GM12878 (cell line): Measurements from ENCODE around the gene RPL22. TPM values are rescaled to one million over a fixed set of nuclear protein-coding genes. Genes with fewer than 3 reads are reported as not detected.

Experiments
- ASH2L ChIP-seq: fragments of 300-600, 200-600 bp; sonication (generic); IDR thresholded peaks from 2 replicates; pipeline ENCODE4 v1.6.1; 2017; ENCODE audit warnings: low read depth, mild to moderate bottlenecking, borderline replicate concordance
- BCLAF1 ChIP-seq: fragments of 450-650 bp; IDR thresholded peaks from 2 replicates; pipeline ENCODE4 v1.6.1; 2017; ENCODE audit warnings: antibody characterized with exemption, mild to moderate bottlenecking, moderate library complexity
- CUX1 ChIP-seq: IDR thresholded peaks from 2 replicates; pipeline ENCODE4 v1.6.1; 2012; ENCODE audit warnings: improper control_type of control experiment, low read depth, low read length; ENCODE audit not compliant: insufficient replicate concordance
- IRF3 ChIP-seq: fragments of 450-650 bp; IDR thresholded peaks from 2 replicates; pipeline ENCODE4 v1.6.1; 2014; ENCODE audit warnings: mild to moderate bottlenecking
- IRF4 ChIP-seq: IDR thresholded peaks from 2 replicates; pipeline ENCODE4 v1.6.1; 2011; ENCODE audit warnings: low read depth, low read length
- JUND ChIP-seq: IDR thresholded peaks from 2 replicates; pipeline ENCODE4 v1.6.1; 2012; ENCODE audit warnings: low read depth, mild to moderate bottlenecking, low read length, improper control_type of control experiment, moderate library complexity
- NKRF ChIP-seq: fragments of 450-650 bp; conservative IDR thresholded peaks from 2 replicates; pipeline ENCODE4 v1.6.1; 2017; ENCODE audit warnings: mild to moderate bottlenecking, moderate library complexity
- SP1 ChIP-seq: IDR thresholded peaks from one replicate; pipeline ENCODE4 v1.6.1; 2011; ENCODE audit warnings: low read depth, low read length
- SREBF2 ChIP-seq: IDR thresholded peaks from 2 replicates; pipeline ENCODE4 v1.6.1; 2012; ENCODE audit warnings: mild to moderate bottlenecking, low read length
- TBL1XR1 ChIP-seq: IDR thresholded peaks from 2 replicates; pipeline ENCODE4 v1.6.1; 2012; ENCODE audit warnings: low read depth, low read length, improper control_type of control experiment
- ZNF592 ChIP-seq: fragments of 450-650 bp; IDR thresholded peaks from 2 replicates; pipeline ENCODE4 v1.6.1; 2017; ENCODE audit warnings: mild to moderate bottlenecking, moderate library complexity
- polyA plus RNA-seq, 11 experiments: library from polyadenylated mRNA; depleted of rRNA in 4 of 11; unstranded in 6 of 11; stranded (reverse) in 5 of 11; fragments of >200 nt; fragmentation: Nextera tagmentation in 4 of 11; fragmentation: Illumina TruSeq in 1 of 11; extraction: Ambion mirVana in 4 of 11; extraction: Trizol in 1 of 11; gene quantifications; 1 replicate in 1 of 11; 2 replicates in 10 of 11; pipeline versions ENCODE4 v1.2.1 to v1.2.3, GENCODE V29; 2011 to 2016; ENCODE audit warnings: inconsistent platforms in 2 of 11, missing spikeins in 2 of 11, low read depth in 1 of 11
- total RNA-seq, 4 experiments: library from RNA; depleted of rRNA in 3 of 4; stranded (reverse); fragments of >200 nt in 3 of 4; fragmentation: Illumina TruSeq in 1 of 4; extraction: Trizol in 1 of 4; gene quantifications; 2 replicates each; pipeline versions ENCODE4 v1.2.1 to v1.2.3, GENCODE V29; 2013 to 2021
- TF ChIP-seq, protein P1 (sequence below): fragments of 450-650 bp; IDR thresholded peaks from 2 replicates; pipeline ENCODE4 v1.6.1; 2016; ENCODE audit warnings: mild to moderate bottlenecking

Gene RPL22
- total and polyA plus RNA-seq, 10 of the 15 experiments (the other 5 are each of a cell fraction or from before 2014, with no cell fraction given) = 191 to 560 (median 430) TPM

GRCh38 chr1:6205849-6206519 is 6.6 kb upstream of the RPL22 start, which contains the start of gene RNF207 (continued):
- TF ChIP-seq, protein P1, sequence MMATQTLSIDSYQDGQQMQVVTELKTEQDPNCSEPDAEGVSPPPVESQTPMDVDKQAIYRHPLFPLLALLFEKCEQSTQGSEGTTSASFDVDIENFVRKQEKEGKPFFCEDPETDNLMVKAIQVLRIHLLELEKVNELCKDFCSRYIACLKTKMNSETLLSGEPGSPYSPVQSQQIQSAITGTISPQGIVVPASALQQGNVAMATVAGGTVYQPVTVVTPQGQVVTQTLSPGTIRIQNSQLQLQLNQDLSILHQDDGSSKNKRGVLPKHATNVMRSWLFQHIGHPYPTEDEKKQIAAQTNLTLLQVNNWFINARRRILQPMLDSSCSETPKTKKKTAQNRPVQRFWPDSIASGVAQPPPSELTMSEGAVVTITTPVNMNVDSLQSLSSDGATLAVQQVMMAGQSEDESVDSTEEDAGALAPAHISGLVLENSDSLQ = no peak
- TF ChIP-seq SP1 = peak; percentile 20
- no peak for TF ChIP-seq BCLAF1
- TF ChIP-seq IRF3 = 0 out of 2 replicates have a peak, but pooled peaks have one; percentile 4
- 0 out of 2 replicates have a peak, but pooled peaks have one; percentile 50 for TF ChIP-seq ASH2L
- no peak for TF ChIP-seq IRF4
- no peak for TF ChIP-seq CUX1
- no peak for TF ChIP-seq JUND
- TF ChIP-seq NKRF = peak; percentile 83
- no peak for TF ChIP-seq SREBF2
- peak; percentile 78 for TF ChIP-seq TBL1XR1
- no peak for TF ChIP-seq ZNF592
